Kidney (tissue), 14 donors: ENCODE data around the gene AP4S1. TPM values are rescaled to one million over a fixed set of nuclear protein-coding genes. Genes with fewer than 3 reads are reported as not detected.
A peak's percentile ranks its signal among the peaks of the same experiment; 100 is the strongest.
"Not testable (repeated sequence)": the region's sequence is repeated elsewhere in the genome, so short reads cannot be mapped to it uniquely, and the experiment has no call there.

ENCODE experiments used
- DNase-seq, 5 donors: peaks; one replicate each; pipeline ENCODE4 v3.0.0-alpha.2; 2013 to 2020
- FAIRE-seq: peaks from 2 replicates; lab custom pipeline; 2012; peaks lifted over from hg19 to GRCh38; lab: Jason Lieb, UNC
- H3K27ac ChIP-seq, 2 donors: one replicate each; pipeline ENCODE4 v1.7.0; 2013; ENCODE audit warnings: low read depth in 2 of 2, low read length in 2 of 2, inconsistent platforms in 1 of 2
- H3K27me3 ChIP-seq: one replicate; pipeline ENCODE4 v1.7.1; 2013; ENCODE audit warnings: low read length, inconsistent platforms; ENCODE audit not compliant: control insufficient read depth, insufficient read depth
- H3K36me3 ChIP-seq, 3 donors: one replicate each; pipeline versions ENCODE4 v1.7.0 to v1.7.1; 2013; ENCODE audit warnings: low read length in 3 of 3, control low read depth in 1 of 3, inconsistent platforms in 1 of 3; ENCODE audit not compliant: insufficient read depth in 3 of 3, control insufficient read depth in 2 of 3
- H3K4me1 ChIP-seq, 3 donors: one replicate each; pipeline versions ENCODE4 v1.7.0 to v1.7.1; 2013; ENCODE audit warnings: low read length in 3 of 3, inconsistent platforms in 1 of 3, low read depth in 1 of 3; ENCODE audit not compliant: control insufficient read depth in 2 of 3, insufficient read depth in 2 of 3
- H3K4me3 ChIP-seq, 3 donors: one replicate each; pipeline versions ENCODE4 v1.7.0 to v1.8.1; 2013; ENCODE audit warnings: low read length in 3 of 3, control low read depth in 1 of 3, inconsistent platforms in 1 of 3
- H3K9ac ChIP-seq, 3 donors: one replicate each; pipeline versions ENCODE4 v1.7.0 to v1.7.1; 2013; ENCODE audit warnings: low read length in 3 of 3, control low read depth in 1 of 3, inconsistent platforms in 1 of 3
- H3K9me3 ChIP-seq, 3 donors: one replicate each; pipeline versions ENCODE4 v1.7.0 to v1.7.1; 2013; ENCODE audit warnings: low read length in 3 of 3, control low read depth in 1 of 3, inconsistent platforms in 1 of 3; ENCODE audit not compliant: control insufficient read depth in 2 of 3, insufficient read depth in 1 of 3
- intact Hi-C: fragments of 100-400 bp; cut with DNase I; formaldehyde crosslinking; loops from one replicate; pipeline ENCODE4 v1.11.1; 2022
- polyA plus RNA-seq: library from polyadenylated mRNA; stranded (reverse); fragments of 350-450 nt; fragmentation: Illumina TruSeq; extraction: RNeasy Lipid Tissue Mini Kit (QIAGEN cat#74804); gene quantifications from one replicate; pipeline ENCODE4 v1.2.3, GENCODE V29; 2014; ENCODE audit warnings: low read depth, low replicate concordance; ENCODE audit not compliant: insufficient read depth
- total RNA-seq: library from RNA; stranded (reverse); fragmentation: NEBNext Ultra II Directional; extraction: Animal tissue kit (Norgen Biotek cat#: 25700); gene quantifications from one replicate; pipeline ENCODE4 v1.2.1, GENCODE V29; 2021
- TF ChIP-seq, protein P1 (sequence below): IDR thresholded peaks from 3 replicates; pipeline ENCODE4 v1.5.1; 2012; ENCODE audit warnings: mild to moderate bottlenecking, moderate library complexity, borderline replicate concordance; ENCODE audit not compliant: insufficient read depth; ENCODE audit errors: extremely low read depth
- donor health status: control.
- donor health status: control.
- donor health status: control.
- donor health status: control.
- donor health status: control.
- donor health status: DM: yes; HTN: yes; CAD: no.
- donor health status: Normal renal cell carcinoma (clear cell type).

Gene AP4S1
- total and polyA plus RNA-seq, 2 donors from 2014 or later = 9.0 to 12.0 TPM

DNA sequence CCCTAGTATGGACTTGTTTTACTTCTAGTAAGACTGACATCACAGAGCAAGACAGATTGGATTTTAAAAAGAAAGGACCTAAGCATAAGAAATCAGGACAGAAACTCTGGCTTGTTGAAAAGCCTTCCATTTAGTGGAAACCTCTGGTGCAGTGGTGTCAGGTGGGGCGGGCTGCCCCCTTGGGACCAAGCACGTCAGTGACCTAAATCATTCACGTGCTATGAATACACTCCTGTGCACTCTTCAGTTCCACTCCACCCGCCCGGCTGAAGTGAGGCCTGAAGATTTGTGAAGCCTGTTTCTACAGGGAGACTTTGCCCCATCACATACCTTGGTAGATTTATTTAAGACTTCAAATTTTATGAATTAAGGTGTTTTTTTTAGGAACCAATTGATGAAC lies 58.9 kb downstream of the AP4S1 start:
- Histone ChIP-seq H3K9ac (no peak overlapping the region), H3K9me3 (no peaks in the 10 kb centered on the region), H3K27ac (no peak overlapping the region), H3K27me3 (no peaks in the 10 kb centered on the region), H3K4me1 (no peaks in the 10 kb centered on the region), H3K4me3 (no peak overlapping the region), H3K36me3 (no peaks in the 10 kb centered on the region)
- DNase-seq (peak in 1 of 5 donors; percentile 5), FAIRE-seq (no peak)
- TF ChIP-seq, protein P1, sequence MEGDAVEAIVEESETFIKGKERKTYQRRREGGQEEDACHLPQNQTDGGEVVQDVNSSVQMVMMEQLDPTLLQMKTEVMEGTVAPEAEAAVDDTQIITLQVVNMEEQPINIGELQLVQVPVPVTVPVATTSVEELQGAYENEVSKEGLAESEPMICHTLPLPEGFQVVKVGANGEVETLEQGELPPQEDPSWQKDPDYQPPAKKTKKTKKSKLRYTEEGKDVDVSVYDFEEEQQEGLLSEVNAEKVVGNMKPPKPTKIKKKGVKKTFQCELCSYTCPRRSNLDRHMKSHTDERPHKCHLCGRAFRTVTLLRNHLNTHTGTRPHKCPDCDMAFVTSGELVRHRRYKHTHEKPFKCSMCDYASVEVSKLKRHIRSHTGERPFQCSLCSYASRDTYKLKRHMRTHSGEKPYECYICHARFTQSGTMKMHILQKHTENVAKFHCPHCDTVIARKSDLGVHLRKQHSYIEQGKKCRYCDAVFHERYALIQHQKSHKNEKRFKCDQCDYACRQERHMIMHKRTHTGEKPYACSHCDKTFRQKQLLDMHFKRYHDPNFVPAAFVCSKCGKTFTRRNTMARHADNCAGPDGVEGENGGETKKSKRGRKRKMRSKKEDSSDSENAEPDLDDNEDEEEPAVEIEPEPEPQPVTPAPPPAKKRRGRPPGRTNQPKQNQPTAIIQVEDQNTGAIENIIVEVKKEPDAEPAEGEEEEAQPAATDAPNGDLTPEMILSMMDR = no peak
- intact Hi-C loops = loop anchor here (5.0 kb wide), 1 partner anchor 107 kb away; no protein-coding TSS in a partner anchor

DNA sequence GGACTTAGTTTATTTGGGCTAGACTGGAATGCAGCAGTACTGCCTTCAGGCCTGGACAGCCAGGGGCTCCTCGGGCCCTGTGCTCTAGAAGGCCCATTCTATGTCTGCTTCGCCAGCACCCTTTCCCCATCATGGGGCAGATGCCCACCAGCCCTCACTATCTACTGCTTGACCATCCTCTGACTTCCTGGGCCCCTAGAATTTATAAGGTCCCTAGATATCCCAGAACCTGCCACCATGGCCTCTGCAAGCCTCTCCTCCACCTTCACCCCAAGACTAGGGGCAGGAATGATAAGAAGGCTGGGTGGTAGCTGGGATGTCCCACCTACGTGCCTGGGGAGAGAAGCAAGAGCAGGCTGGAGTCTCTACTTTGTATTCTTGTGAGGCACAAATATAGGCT lies 59.6 kb downstream of the AP4S1 start:
- H3K9ac ChIP-seq = no peak overlapping the region
- H3K27me3 ChIP-seq = no peaks in the 10 kb centered on the region
- no peaks in the 10 kb centered on the region for H3K36me3 ChIP-seq
- H3K4me3 ChIP-seq = no peak overlapping the region
- DNase-seq (no peak), FAIRE-seq (no peak)
- H3K27ac ChIP-seq = no peak overlapping the region
- H3K4me1 ChIP-seq = no peaks in the 10 kb centered on the region
- intact Hi-C loops = no loop called here
- TF ChIP-seq, protein P1 = no peak
- no peaks in the 10 kb centered on the region for H3K9me3 ChIP-seq

DNA sequence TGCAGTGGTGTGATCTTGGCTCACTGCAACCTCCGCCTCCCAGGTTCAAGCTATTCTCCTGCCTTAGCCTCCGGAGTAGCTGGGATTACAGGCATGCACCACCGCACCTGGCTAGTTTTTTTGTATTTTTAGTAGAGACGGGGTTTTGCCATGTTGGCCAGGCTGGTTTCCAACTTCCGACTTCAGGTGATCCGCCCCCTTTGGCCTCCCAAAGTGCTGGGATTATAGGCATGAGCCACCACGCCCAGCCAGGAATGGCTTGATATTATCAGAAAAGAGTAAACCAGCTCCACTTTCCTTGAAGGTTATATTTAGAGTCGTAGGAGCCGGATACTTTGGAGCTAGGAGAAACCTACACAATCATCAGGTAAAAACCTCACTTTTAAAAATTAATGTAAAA lies 61.0 kb downstream of the AP4S1 start:
- H3K27me3 ChIP-seq, FAIRE-seq, H3K36me3 ChIP-seq, H3K4me3 ChIP-seq, H3K9ac ChIP-seq, DNase-seq, H3K9me3 ChIP-seq, H3K27ac ChIP-seq, intact Hi-C loops: not testable (repeated sequence)
- H3K4me1 ChIP-seq = peaks cover 0 to 14% (median 6%) of the 10 kb centered on the region in 3 donors

DNA sequence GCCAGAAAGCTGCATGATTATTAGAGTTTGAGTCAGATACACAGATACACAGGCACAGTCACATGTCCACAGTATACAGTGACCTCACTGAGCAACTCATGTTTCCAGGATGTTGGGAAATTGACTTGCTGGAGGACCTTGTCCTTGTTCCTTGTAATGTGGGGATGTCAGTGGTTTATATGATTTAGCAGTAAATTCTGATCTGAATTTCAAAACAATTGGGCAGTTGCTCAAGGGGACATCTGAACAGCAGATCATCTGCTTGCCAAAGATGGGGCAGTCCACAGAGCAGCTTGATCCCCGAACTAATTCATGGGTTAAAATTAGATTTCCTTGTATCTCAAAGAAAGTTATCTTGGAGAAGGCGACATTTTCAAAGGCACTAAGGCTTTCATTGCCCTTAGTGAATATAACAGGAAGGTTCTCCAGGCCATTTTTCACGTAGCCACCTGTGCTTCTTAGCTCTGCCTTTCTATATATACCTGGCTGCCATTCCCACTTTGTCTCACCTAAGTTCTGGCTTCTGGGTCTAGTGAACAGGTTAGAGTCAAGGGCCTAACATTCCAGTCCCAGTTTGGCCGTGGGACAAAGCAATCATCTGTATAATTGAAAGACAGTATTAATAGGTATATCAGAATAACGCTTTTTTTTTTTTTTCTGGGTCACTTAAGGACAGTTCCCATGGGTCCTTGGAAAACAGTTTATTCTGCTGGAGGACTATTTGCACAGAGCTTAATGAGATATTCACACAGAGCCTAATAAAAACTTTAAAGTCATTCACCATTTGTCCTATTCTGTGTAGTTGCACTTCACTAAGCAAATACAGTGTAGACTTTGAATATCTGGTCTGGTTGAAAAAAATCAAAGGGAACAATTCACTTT lies 65.7 kb downstream of the AP4S1 start:
- intact Hi-C loops = no loop called here
- Histone ChIP-seq H3K27me3 (no peaks in the 10 kb centered on the region), H3K9ac (peak overlapping the region in 1 of 3 donors; percentile 9), H3K27ac (peak overlapping the region; percentile 54 to 66), H3K9me3 (no peaks in the 10 kb centered on the region), H3K4me3 (no peak overlapping the region), H3K4me1 (peaks cover 0 to 20% (median 6%) of the 10 kb centered on the region in 3 donors), H3K36me3 (no peaks in the 10 kb centered on the region)
- DNase-seq = peak in 2 of 5 donors; percentile 13 to 23
- TF ChIP-seq, protein P1 = no peak
- no peak for FAIRE-seq
